Activated naive CD4-positive, alpha-beta T cell treated with anti-CD3 and anti-CD28 coated beads, Interleukin-2, amount 50 U/mL, for 16 hours (primary cell): ENCODE results near the gene TADA3.

Experiments used
- DNase-seq: peaks from one replicate; pipeline ENCODE4 v3.0.0-alpha.2; 2020

TADA3 gene, protein sequence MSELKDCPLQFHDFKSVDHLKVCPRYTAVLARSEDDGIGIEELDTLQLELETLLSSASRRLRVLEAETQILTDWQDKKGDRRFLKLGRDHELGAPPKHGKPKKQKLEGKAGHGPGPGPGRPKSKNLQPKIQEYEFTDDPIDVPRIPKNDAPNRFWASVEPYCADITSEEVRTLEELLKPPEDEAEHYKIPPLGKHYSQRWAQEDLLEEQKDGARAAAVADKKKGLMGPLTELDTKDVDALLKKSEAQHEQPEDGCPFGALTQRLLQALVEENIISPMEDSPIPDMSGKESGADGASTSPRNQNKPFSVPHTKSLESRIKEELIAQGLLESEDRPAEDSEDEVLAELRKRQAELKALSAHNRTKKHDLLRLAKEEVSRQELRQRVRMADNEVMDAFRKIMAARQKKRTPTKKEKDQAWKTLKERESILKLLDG

DNA sequence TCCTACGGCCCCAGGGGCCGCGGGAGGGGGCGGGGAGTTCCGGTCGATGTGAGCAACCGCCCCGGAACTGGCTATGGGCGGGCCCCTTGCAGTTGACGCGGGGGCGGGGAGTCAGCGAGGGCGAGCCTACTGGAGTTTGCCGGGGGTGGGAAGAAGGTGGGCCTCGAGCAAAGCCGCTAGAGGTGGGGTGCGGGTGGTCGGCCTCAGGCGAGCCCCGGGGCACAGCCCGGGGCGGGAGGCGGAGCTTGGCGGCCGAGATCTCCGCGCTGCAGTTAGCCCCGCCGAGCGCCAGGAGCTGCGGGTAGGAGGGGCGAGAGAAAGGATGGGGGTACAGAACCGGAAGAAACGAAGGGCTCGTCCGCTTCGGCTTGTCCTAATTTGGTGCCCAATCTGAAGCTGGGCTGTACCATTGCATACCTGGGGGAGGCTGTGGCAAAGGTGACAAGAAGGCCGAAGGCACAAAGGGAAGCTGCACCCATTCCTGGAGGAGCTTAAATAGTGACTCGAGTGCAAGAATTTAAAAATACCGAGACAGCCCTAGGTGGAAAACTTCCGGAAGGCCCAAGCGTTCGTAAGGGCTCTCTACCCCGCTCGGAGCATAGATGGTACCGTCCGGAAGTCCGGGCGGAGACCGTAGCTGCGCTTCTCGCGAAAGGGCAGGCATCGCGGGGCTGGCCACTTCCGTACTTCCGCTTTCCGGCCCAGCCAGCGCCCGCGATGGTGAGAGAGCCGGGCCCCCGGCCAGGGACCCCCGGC is at the start of gene TADA3, which contains the start of gene ARPC4:
Gene TADA3 (minus strand): TSS at position 69 of the 756 bp plus-strand sequence. CDS start 1,007 bp downstream, outside the sequence.
Gene ARPC4 (plus strand): TSS at position 678 of the 756 bp plus-strand sequence. CDS start 40 bp downstream, at position 718.
- DNase-seq, result peak; percentile 90

DNA sequence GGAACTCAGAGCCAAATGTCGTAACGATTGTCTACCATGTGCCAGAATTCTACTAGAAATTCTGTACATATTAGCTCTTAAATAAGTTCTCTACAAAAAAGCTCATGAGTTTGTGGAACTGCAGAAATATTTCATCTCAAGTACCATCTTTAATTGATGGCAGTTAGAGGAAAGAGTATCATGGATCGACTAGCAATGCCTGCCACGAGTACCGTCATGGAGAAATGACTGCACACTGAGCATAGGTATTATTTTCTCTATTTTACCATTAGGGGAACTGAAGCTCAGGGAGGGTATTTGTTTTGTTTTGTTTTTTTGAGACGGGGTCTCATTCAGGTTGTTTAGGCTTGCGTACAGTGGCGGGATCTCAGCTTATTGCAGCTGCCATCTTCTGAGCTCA is 48.7 kb upstream of the TADA3 start:
- no peak for DNase-seq

DNA sequence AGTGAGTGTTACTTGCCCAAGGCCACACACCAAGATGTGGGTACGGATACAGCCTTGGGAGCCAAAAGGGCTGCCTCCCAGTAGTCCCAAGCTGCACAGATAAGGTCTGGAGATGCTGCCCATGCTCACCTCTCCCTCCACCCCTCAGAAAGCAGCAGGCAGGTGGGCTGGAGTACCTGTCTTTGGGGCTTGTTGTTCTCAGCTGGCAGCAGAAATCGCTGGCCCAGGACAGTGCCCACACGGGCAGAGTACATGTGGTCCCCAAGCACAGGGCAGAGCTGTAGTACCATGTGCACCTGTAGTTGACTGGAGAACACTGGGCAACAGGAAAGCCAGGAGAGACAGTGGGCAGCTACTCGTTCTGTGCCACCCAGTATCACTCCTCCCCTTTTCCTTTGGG is 46.6 kb upstream of the TADA3 start:
- no peak for DNase-seq

DNA sequence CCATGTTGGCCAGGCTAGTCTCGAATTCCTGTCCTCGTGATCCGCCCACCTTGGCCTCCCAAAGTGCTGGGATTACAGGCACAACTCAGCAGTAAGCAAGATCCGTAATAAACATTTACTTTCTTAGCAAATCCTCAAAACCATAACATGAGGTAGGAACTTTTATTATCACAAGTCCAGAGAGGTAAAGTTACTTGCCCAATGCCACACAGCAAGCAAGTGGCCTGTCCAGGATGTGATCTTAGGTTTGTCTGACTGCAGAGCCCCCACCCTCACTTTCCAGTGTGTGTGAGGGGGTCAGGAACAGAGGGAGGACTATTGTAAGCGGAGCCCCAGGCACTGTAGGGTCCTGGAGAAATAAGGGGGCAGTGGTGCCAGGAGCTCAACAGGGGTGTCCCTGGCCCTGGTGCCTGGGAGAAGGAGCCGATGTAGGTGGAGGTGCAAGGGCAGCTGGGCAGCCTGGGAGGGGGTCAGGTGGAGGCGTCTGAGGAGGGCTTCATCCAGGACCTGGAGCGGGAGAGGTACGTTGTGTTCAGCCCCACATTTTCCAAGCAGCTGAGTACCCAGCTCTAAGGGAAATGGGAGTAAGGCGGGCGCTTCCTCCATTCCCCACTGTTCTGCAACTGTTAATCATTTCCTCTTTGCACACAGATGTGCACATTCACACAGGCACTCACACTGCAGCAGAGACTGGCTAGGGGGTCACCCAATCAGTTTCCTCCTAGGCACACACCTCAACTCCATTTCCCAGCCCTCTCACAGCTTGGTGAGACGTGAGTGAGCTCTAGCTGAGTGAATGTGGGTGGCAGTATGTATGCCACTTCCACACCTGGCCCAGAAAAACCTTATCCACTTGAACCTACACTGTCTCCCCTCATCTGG is 45.7 kb upstream of the TADA3 start:
- DNase-seq, result no peak

GRCh38 chr3:9834520-9835380 is 42.5 kb upstream of the TADA3 start:
- no peak for DNase-seq

- no peak for DNase-seq
Observed at GRCh38 chr3:9833078-9833477, 40.8 kb upstream of the TADA3 start.

DNA sequence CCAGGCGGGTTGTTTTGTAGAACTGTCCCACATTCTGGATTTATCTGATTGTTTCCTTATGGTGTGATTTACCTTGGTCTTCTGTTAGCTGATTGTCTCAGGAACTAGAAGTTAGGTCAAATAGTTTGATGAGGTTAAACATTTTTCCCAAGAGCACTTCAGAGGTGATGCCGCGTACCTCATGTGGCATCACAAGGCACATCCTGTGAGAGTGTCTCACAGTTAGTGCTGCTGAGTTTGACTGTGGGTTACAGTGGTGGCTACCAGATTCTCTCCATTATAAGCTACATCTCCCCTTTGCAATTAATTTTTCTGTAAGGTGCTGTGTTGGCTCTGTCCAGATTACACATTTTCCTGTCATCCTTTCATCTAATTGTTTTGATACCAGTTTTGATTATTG is 39.0 kb upstream of the TADA3 start:
- DNase-seq, result no peak

DNA sequence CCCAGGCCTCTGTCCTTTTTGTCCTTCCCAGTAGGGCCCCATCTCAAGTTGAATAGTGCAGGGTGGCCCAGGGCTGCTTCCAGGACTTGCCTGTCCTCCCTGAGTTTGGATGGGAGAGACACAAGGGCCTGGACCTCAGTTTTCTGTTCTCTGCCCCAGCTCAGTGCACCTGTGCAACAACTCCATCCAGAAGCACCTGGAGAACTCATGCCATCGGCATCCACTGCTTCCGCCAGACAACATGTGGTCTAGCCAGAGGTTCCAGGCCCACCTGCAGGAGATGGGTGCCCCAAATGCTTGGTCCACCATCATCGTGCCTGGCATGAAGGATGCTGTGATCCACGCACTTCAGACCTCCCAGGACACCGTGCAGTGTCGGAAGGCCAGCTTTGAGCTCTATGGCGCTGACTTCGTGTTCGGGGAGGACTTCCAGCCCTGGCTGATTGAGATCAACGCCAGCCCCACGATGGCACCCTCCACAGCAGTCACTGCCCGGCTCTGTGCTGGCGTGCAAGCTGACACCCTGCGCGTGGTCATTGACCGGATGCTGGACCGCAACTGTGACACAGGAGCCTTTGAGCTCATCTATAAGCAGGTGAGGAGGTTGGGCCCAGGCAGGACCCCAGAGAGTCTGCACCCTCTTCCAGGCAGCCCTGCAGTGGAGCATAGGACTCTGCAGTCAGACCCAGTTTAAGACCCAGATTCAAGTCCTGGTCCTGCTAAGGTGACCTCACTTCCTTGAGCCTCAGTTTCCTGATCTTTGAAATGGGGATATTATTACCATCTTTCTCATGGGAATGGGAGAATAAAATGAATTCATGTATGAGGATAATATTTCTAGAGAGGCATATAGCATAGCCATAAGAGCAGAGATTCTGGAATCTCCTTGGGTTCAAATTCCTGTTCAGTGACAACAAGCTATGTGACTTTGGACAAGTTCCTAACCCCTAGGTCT is 36.8 kb upstream of the TADA3 start:
- no peak for DNase-seq

DNA sequence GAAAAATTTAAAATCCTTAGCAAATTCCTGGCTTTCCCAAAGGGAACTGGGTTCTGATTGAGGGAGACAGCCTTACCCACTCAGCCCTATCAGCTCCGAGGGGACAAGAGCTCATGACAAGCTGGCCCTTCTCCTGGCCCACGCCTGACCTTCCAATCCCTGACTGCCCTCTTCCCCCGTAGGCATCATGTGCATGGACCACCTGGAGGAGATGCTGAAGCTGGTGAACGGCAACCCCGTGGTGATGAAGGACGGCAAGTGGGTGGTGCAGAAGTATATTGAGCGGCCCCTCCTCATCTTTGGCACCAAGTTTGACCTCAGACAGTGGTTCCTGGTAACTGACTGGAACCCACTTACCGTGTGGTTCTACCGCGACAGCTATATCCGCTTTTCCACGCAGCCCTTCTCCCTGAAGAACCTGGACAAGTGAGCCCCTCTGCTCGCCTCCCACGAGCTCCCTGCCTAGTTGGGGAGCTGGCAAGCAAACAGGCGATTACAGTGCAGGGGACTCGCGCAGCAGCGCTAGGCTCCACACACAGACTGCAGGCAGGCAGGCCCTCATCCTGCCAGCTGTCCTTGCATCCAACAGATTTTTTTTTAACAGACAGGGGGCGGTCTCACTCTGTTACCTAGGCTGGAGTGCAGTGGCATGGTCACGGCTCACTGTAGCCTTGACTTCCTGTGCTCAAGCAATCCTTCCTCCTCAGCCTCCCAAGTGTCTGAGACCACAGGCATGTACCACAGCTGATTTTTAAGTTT is 34.7 kb upstream of the TADA3 start:
- DNase-seq, result no peak

- no peak for DNase-seq
Observed at GRCh38 chr3:9825451-9826040, 33.3 kb upstream of the TADA3 start.

GRCh38 chr3:9820946-9821345 is 28.7 kb upstream of the TADA3 start:
- DNase-seq, result no peak

GRCh38 chr3:9820543-9820942 is 28.3 kb upstream of the TADA3 start:
- DNase-seq, result no peak

DNA sequence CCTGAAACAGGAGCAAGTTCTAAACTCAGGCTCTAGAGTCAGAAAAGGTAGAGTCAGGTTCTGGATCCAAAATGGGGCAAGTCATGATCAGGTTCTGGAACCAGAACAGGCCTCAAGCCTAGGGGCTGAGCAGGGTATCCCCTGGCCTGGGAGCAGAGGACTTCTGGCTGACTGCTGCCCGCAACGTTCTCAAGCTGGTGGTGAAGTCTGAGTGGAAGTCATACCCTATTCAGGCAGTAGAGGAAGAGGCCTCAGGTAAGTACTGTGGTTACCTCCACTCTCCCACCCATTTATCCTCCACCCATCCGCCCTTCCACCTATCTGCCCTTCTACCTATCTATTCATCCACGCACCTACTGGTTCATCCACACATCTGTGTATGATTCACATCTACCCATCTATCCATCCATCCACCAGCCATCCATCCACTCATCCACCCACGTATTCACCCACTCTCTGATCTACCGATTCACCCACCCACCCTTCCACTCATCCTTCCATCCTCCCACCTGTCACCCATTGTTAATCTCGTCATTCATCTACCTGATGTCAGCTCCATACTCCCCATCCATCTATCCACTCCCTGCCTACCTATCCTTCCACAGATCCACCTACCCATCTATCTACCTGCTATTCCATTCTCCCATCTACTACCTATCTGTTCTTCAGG is 26.5 kb upstream of the TADA3 start:
- no peak for DNase-seq

- no peak for DNase-seq
Observed at GRCh38 chr3:9817436-9817835, 25.2 kb upstream of the TADA3 start.

GRCh38 chr3:9815986-9816385 is 23.7 kb upstream of the TADA3 start:
- no peak for DNase-seq

DNA sequence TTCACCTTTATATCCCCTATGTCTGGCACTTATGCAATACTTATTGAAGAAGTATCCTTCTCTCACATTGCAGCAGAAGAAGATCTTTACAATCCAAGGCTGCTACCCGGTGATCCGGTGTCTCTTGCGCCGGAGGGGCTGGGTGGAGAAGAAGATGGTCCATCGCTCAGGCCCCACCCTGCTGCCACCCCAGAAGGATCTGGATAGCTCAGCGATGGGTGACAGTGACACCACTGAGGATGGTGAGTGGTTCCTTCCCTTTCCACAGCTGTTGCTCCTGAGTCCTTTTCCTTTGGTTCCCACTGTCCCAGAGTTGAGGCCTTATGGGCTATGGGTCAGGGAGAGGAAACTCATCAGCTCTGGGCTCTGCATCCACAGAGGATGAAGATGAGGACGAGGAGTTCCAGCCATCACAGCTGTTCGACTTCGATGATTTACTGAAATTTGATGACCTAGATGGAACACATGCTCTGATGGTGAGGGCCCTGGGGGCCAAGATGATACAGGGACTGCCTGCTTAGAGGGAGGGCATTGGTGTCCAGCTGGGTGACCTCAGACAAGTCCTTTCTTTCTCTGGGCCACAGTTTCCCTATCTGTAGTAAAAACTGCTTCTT is 20.7 kb upstream of the TADA3 start:
- DNase-seq, result no peak

DNA sequence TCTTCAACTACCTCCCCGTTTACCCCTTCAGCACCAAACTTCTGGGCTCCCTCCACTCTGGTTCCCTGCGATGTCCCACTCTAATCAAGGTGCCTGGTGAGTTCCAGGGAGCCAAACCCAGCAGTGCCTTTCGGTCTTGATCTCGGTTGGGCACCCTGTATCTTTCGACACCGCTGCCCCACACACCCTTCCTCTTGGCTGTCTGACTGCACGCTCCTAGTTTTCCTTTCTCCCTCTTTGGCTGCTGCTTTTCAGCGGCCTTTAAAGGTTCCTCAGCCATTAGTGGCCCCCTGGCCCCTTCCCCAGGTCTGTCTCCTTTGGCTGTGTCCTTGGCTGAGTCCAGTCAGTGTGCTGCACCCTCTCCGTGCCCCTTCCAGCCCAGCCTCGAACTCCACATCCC is 18.6 kb upstream of the TADA3 start:
- DNase-seq, result no peak

DNA sequence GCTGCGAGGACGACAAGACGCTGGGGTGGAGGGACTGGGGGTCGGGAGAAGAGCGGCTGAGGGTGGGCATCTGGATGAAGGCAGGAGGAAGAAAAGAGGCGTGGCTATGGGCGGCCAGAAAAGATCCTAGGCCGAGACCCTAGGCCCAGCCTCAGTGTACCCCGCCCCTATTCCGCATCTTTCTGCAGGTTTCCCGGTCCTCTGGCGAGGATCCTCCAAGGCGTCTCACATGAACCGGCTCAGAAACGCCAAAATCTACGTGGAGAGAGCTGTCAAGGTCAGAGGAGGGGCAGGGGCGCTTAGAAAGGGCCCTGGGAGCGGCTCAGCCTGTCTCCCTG is 18.1 kb upstream of the TADA3 start:
- DNase-seq, result no peak
